Measurements from ENCODE around the gene DDX27.
"Not testable (repeated sequence)": the region's sequence is repeated elsewhere in the genome, so short reads cannot be mapped to it uniquely, and the experiment has no call there.

Gene DDX27

GRCh38 chr20:49214571-49214970, 4.6 kb upstream of the DDX27 start:
- Histone ChIP-seq H2BK5ac (ENCODE audit: low read length) (no peak overlapping the region), H3K56ac (ENCODE audit: low read length) (no peak overlapping the region), H3K9ac (ENCODE audit: low read length) (no peak overlapping the region), H3K4me2 (ENCODE audit: low read length) (no peak overlapping the region), H3K79me1 (ENCODE audit: low read length) (no peaks in the 10 kb centered on the region), H3K23ac (ENCODE audit: low read length) (no peak overlapping the region), H3K27me3 (ENCODE audit: insufficient read depth, low read length, poor library complexity) (no peaks in the 10 kb centered on the region), H2AK5ac (ENCODE audit: low read length) (no peak overlapping the region), H3K18ac (ENCODE audit: low read length) (no peak overlapping the region), H3K79me2 (ENCODE audit: control insufficient read depth, insufficient read depth, low read length) (peaks cover 1% of the 10 kb centered on the region), H2BK15ac (replicated peaks; ENCODE audit: low read depth) (no peak overlapping the region), H4K8ac (ENCODE audit: low read depth, low read length) (no peak overlapping the region), H3K36me3 (ENCODE audit: control insufficient read depth, insufficient read depth, low read length) (no peaks in the 10 kb centered on the region), H3K4me1 (ENCODE audit: control insufficient read depth, low read depth, low read length) (no peaks in the 10 kb centered on the region), H2BK120ac (ENCODE audit: low read depth, low read length) (no peak overlapping the region), H3K4me3 (ENCODE audit: low read length) (no peak overlapping the region), H4K5ac (ENCODE audit: low read length) (no peak overlapping the region), H3K4ac (ENCODE audit: low read depth, low read length) (no peak overlapping the region), H3K27ac (ENCODE audit: low read depth, low read length) (no peak overlapping the region)
- no peak for DNase-seq

GRCh38 chr20:49215232-49215631, 4.0 kb upstream of the DDX27 start:
- DNase-seq = no peak
- no CpG with 5 or more reads among the region's 3 CpGs for WGBS (ENCODE audit: extremely low coverage, insufficient coverage, low lambda C conversion rate)
- peaks cover 8% of the 10 kb centered on the region for H3K79me2 ChIP-seq (ENCODE audit: control insufficient read depth, insufficient read depth, low read length)
- H3K4me1 ChIP-seq (ENCODE audit: control insufficient read depth, low read depth, low read length) = no peaks in the 10 kb centered on the region
- H2AK5ac ChIP-seq (ENCODE audit: low read length) = no peak overlapping the region
- no peak overlapping the region for H3K56ac ChIP-seq (ENCODE audit: low read length)
- H3K27ac ChIP-seq (ENCODE audit: low read depth, low read length) = no peak overlapping the region
- H3K4ac ChIP-seq (ENCODE audit: low read depth, low read length) = no peak overlapping the region
- no peak overlapping the region for H2BK120ac ChIP-seq (ENCODE audit: low read depth, low read length)
- no peak overlapping the region for H3K18ac ChIP-seq (ENCODE audit: low read length)
- H3K79me1 ChIP-seq (ENCODE audit: low read length) = peaks cover 6% of the 10 kb centered on the region
- H2BK5ac ChIP-seq (ENCODE audit: low read length) = no peak overlapping the region
- no peak overlapping the region for H4K5ac ChIP-seq (ENCODE audit: low read length)
- H3K27me3 ChIP-seq (ENCODE audit: insufficient read depth, low read length, poor library complexity) = no peaks in the 10 kb centered on the region
- H4K8ac ChIP-seq (ENCODE audit: low read depth, low read length) = no peak overlapping the region
- no peak overlapping the region for H3K4me3 ChIP-seq (ENCODE audit: low read length)
- no peak overlapping the region for H3K23ac ChIP-seq (ENCODE audit: low read length)
- no peak overlapping the region for H3K9ac ChIP-seq (ENCODE audit: low read length)
- H3K4me2 ChIP-seq (ENCODE audit: low read length) = no peak overlapping the region
- H3K36me3 ChIP-seq (ENCODE audit: control insufficient read depth, insufficient read depth, low read length) = no peaks in the 10 kb centered on the region
- no peak overlapping the region for H2BK15ac ChIP-seq (replicated peaks; ENCODE audit: low read depth)

GRCh38 chr20:49216991-49217578, 2.1 kb upstream of the DDX27 start:
- H3K4me3 ChIP-seq (ENCODE audit: low read length) = no peak overlapping the region
- H3K56ac ChIP-seq (ENCODE audit: low read length) = peak overlapping the region; percentile 53
- H3K4me1 ChIP-seq (ENCODE audit: control insufficient read depth, low read depth, low read length) = no peaks in the 10 kb centered on the region
- peak overlapping the region; percentile 17 for H3K4me2 ChIP-seq (ENCODE audit: low read length)
- H3K4ac ChIP-seq (ENCODE audit: low read depth, low read length) = no peak overlapping the region
- peaks cover 14% of the 10 kb centered on the region for H3K79me2 ChIP-seq (ENCODE audit: control insufficient read depth, insufficient read depth, low read length)
- no peak overlapping the region for H4K5ac ChIP-seq (ENCODE audit: low read length)
- no peak overlapping the region for H4K8ac ChIP-seq (ENCODE audit: low read depth, low read length)
- WGBS (ENCODE audit: extremely low coverage, insufficient coverage, low lambda C conversion rate) = no CpG with 5 or more reads among the region's 11 CpGs
- H2BK15ac ChIP-seq (replicated peaks; ENCODE audit: low read depth) = no peak overlapping the region
- H3K18ac ChIP-seq (ENCODE audit: low read length) = no peak overlapping the region
- H3K9ac ChIP-seq (ENCODE audit: low read length) = peak overlapping the region; percentile 45
- no peak overlapping the region for H3K27ac ChIP-seq (ENCODE audit: low read depth, low read length)
- peak; percentile 96 for DNase-seq
- no peaks in the 10 kb centered on the region for H3K27me3 ChIP-seq (ENCODE audit: insufficient read depth, low read length, poor library complexity)
- no peak overlapping the region for H2BK5ac ChIP-seq (ENCODE audit: low read length)
- H3K23ac ChIP-seq (ENCODE audit: low read length) = no peak overlapping the region
- no peak overlapping the region for H2BK120ac ChIP-seq (ENCODE audit: low read depth, low read length)
- no peak overlapping the region for H2AK5ac ChIP-seq (ENCODE audit: low read length)
- H3K79me1 ChIP-seq (ENCODE audit: low read length) = peaks cover 6% of the 10 kb centered on the region
- H3K36me3 ChIP-seq (ENCODE audit: control insufficient read depth, insufficient read depth, low read length) = no peaks in the 10 kb centered on the region

- not testable (repeated sequence) for H2AK5ac ChIP-seq (ENCODE audit: low read length); H3K4me2 ChIP-seq (ENCODE audit: low read length); H4K5ac ChIP-seq (ENCODE audit: low read length); H3K27ac ChIP-seq (ENCODE audit: low read depth, low read length); H3K27me3 ChIP-seq (ENCODE audit: insufficient read depth, low read length, poor library complexity); H3K23ac ChIP-seq (ENCODE audit: low read length); H2BK5ac ChIP-seq (ENCODE audit: low read length); H3K79me1 ChIP-seq (ENCODE audit: low read length); H2BK15ac ChIP-seq (replicated peaks; ENCODE audit: low read depth); H3K4me3 ChIP-seq (ENCODE audit: low read length); H3K4me1 ChIP-seq (ENCODE audit: control insufficient read depth, low read depth, low read length); H3K36me3 ChIP-seq (ENCODE audit: control insufficient read depth, insufficient read depth, low read length); H4K8ac ChIP-seq (ENCODE audit: low read depth, low read length); H2BK120ac ChIP-seq (ENCODE audit: low read depth, low read length); DNase-seq; H3K18ac ChIP-seq (ENCODE audit: low read length)
- Histone ChIP-seq H3K4ac (ENCODE audit: low read depth, low read length) (peak overlapping the region; percentile 93), H3K79me2 (ENCODE audit: control insufficient read depth, insufficient read depth, low read length) (peaks cover 14% of the 10 kb centered on the region), H3K56ac (ENCODE audit: low read length) (peak overlapping the region; percentile 65), H3K9ac (ENCODE audit: low read length) (peak overlapping the region; percentile 37)
- no CpG with 5 or more reads among the region's 13 CpGs for WGBS (ENCODE audit: extremely low coverage, insufficient coverage, low lambda C conversion rate)
These were observed 501 bp upstream of the DDX27 start for GRCh38 chr20:49218739-49219090.

GRCh38 chr20:49219924-49220831, 962 bp downstream of the DDX27 start:
- peak overlapping the region; percentile 94 for H3K4me2 ChIP-seq (ENCODE audit: low read length)
- DNase-seq = no peak
- H4K8ac ChIP-seq (ENCODE audit: low read depth, low read length) = no peak overlapping the region

More at GRCh38 chr20:49219924-49220831, 962 bp downstream of the DDX27 start:
- no peak overlapping the region for H4K5ac ChIP-seq (ENCODE audit: low read length)
- peaks cover 9% of the 10 kb centered on the region for H3K36me3 ChIP-seq (ENCODE audit: control insufficient read depth, insufficient read depth, low read length)
- peak overlapping the region; percentile 91 for H3K56ac ChIP-seq (ENCODE audit: low read length)
- no CpG with 5 or more reads among the region's 28 CpGs for WGBS (ENCODE audit: extremely low coverage, insufficient coverage, low lambda C conversion rate)
- H3K79me2 ChIP-seq (ENCODE audit: control insufficient read depth, insufficient read depth, low read length) = peaks cover 14% of the 10 kb centered on the region
- H2BK15ac ChIP-seq (replicated peaks; ENCODE audit: low read depth) = no peak overlapping the region
- H2BK120ac ChIP-seq (ENCODE audit: low read depth, low read length) = no peak overlapping the region
- H3K4me1 ChIP-seq (ENCODE audit: control insufficient read depth, low read depth, low read length) = no peaks in the 10 kb centered on the region
- H2AK5ac ChIP-seq (ENCODE audit: low read length) = peak overlapping the region; percentile 35
- H3K4me3 ChIP-seq (ENCODE audit: low read length) = peak overlapping the region; percentile 79
- H3K79me1 ChIP-seq (ENCODE audit: low read length) = peaks cover 6% of the 10 kb centered on the region
- no peak overlapping the region for H3K23ac ChIP-seq (ENCODE audit: low read length)
- H2BK5ac ChIP-seq (ENCODE audit: low read length) = no peak overlapping the region
- H3K27me3 ChIP-seq (ENCODE audit: insufficient read depth, low read length, poor library complexity) = no peaks in the 10 kb centered on the region
- no peak overlapping the region for H3K18ac ChIP-seq (ENCODE audit: low read length)
- H3K4ac ChIP-seq (ENCODE audit: low read depth, low read length) = peak overlapping the region; percentile 41
- no peak overlapping the region for H3K27ac ChIP-seq (ENCODE audit: low read depth, low read length)
- H3K9ac ChIP-seq (ENCODE audit: low read length) = peak overlapping the region; percentile 81

Data from mesendoderm (in vitro differentiated cells).